HG03175 (cell line): ENCODE measurements around the gene NTN3.
"Not testable (repeated sequence)": the region's sequence is repeated elsewhere in the genome, so short reads cannot be mapped to it uniquely, and the experiment has no call there.

ENCODE experiments used
- ATAC-seq: cut with Tn5 transposase; IDR thresholded peaks from one replicate; pipeline ENCODE4 v1.9.1; 2021; ENCODE audit warnings: mild to moderate bottlenecking, moderate library complexity; ENCODE audit not compliant: unreplicated experiment

The NTN3 gene

GRCh38 chr16:2471016-2471652, at the start of gene NTN3:
NTN3 (plus strand) TSS chr16:2471297; CDS start chr16:2471702, 405 bp downstream.
- no peak for ATAC-seq

- no peak for ATAC-seq
Measured at GRCh38 chr16:2422123-2422867, 48.8 kb upstream of the NTN3 start.

GRCh38 chr16:2424061-2425007, 46.8 kb upstream of the NTN3 start:
- no peak for ATAC-seq

- no peak for ATAC-seq
Measured at GRCh38 chr16:2425008-2425518, 46.0 kb upstream of the NTN3 start.

DNA sequence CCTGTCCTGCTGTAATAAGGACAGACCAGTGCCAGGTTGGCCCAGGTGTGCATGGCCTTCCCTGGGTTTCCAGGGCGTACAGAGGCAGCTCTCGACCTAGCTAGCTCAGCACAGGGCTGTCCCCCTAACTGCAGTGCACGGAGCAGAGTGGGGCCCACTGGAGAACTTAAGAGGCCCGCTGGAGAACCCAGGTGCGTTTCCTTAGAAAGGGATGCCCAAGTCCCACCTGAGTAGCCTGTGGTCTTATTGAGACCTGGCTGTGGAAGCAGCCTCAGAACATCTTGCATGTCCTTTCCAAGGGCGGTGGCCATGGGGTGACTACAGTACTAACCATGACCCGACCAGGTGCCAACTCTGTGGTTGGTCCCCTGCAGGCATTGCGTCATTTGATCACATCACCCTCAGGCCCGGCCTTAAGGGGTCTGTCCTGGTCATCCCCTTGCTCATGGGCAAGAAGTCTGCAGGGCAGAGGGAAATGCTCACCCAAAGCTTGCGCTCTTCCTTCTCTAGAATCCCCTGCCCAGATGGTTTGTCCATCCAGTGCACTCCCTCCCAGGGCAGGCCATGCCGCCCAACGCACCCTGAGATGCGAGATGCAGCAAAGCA, 45.2 kb upstream of the NTN3 start:
- ATAC-seq: no peak

DNA sequence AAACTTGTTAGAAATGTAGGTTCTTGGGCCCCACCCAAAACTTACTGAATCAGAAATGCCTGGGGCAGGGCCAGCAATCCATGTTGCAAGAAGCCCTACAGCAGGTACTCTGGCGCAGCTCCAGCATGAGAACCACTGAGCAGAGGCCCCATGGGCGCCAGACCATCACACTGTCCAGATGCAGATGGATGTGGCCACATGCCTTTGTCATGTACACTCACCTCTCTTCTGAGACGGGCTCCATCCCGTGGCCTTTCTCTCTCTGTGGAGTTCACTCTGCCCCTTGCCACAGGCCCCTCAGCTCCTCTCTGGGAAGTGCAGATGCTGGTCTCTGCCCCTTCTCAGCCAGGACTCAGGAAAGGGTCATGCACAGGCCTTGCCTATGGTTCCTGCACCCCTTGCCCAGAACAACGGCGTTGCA, 44.1 kb upstream of the NTN3 start:
- no peak for ATAC-seq

GRCh38 chr16:2427526-2427925, 43.6 kb upstream of the NTN3 start:
- ATAC-seq: no peak

DNA sequence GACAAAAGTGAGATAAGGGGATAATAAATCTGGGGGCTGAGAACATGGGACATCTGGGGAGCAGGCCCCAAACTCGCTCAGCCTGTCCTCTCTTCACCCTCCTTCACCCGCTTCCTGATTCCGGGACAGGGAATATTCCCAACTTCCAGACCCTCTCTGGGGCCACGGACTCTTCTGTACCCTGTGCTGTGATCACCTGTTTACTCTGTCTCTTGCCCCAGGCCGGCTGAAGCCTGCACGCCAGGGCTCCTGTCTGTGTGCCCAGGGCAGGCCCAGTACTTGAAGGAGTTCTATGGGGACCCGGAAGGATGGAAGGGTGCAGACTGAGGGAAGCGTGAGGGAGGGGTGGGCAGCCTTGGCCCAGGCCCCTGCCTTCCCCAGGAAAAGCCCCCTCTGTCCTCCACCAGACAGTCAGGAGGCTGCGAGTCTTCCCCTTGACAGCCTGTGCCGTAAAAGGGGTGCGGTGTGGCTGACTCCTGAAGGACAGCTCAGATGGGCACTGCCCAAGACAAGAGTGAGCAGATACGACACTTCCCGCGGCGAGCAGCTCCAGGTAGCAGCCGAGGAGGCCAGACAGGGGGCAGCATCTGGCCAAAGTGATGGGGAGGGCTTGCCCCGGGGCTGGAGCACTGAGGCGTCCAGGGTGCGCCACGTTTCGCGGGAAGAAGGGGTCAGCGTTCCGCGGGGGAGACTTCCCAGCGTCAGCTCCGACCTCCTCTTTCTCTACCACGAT, 42.9 kb upstream of the NTN3 start:
- ATAC-seq: no peak

DNA sequence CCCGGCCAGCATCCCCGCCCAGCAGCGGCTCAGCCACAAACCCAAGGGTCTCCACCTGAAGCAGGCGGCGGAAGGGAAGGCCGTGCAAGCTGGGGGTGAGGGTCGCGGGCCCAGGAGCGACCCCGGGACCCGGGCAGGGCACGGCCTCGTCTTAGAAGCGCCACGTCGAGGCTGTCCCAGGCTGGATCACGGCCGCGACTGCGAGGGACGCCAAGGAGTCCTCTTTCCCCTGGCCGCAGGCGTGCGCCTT, 42.4 kb upstream of the NTN3 start:
- peak; percentile 25 for ATAC-seq

- peak; percentile 83 for ATAC-seq
Measured at GRCh38 chr16:2429034-2429770, 41.9 kb upstream of the NTN3 start, which contains the start of gene CCNF. CCNF (plus strand) TSS chr16:2429447; CDS start chr16:2429482, 35 bp downstream.

- peak; percentile 16 for ATAC-seq
Measured at GRCh38 chr16:2429771-2430663, 41.1 kb upstream of the NTN3 start.

DNA sequence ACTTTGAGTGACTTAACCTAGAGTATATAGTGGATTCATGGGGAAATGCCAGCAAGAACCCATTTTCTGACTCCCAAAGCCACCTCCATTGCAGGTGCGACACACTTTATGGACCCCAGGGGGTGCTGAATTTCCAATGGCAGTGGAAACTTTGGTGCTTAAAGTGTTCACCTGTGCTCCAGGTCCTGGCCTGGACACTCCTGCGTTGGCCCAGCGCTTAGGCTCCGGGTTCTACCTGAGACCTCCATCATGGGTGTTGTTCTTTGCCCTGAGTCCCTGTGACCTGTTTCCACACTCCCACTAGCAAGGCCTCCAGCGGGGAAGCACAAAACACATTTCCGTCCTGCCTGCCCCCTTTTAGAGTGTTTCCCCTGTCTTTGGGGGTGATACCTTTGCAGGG, 38.8 kb upstream of the NTN3 start:
- ATAC-seq: no peak

DNA sequence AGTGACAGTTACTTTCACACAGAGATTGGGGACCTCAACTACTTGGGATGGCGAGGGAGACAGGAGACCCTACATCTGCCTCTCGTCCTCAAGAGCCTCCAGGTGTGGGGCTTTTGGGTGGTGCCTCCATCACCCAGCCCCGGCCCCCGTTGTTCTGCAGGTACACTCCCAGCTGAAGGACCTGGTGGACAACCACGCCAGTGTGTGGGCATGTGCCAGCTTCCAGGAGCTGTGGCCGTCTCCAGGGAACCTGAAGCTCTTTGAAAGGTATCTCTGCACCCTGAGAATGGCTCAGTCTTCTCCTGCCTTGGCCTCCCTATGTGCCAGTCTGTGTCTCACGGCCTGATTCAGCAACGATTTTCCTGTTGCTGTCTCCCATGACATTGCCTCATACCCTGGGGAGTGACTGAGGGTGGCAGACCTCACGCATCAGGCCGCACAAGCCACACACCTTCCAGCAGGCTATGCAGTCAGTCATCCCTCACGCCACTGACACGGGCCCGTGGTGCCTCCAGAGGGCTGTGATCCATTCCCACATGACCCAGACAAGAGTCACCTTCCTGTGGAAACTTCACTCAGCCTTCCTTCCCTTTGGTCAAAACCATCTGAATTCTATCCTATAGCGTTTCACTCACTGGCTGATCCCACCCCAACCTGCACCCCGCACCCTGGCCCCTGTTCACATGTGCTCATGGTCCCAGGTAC, 38.1 kb upstream of the NTN3 start:
- ATAC-seq: no peak

DNA sequence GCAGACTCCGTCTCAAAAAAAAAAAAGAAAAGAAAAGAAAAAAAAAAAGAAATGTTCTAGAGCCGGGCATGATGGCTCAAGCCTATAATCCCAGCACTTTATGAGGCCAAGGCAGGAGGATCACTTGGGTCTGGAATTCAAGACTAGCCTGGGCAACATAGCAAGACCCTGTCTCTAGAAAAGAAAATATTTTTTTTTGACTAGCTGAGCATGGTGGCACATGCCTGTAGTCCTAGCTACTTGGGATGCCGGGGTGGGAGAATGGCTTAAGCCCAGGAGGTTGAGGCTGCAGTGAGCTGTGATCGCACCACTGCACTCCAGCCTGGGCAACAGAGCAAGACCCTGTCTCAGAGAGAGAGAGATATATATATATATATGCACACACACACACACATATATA, 35.9 kb upstream of the NTN3 start:
- not testable (repeated sequence) for ATAC-seq

DNA sequence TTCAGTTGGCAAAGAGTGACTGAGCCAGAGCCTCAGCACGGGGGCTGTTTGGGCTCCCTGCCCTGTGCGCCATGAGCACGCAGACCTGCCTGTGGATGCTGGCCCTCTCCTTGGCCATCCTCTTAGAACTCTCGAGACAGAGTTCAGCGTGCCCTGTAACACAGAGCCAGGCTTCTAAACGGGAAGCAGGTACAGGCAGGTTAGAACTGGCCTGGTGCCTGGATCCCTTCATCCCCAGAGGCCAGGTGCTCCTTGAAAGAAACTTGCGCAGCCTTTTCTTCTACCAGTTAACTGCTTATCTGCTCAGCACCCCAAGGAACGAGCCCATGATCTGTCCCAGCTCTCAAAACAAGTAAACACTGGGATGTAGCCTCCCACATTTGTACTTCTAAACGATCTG, 35.0 kb upstream of the NTN3 start:
- no peak for ATAC-seq

GRCh38 chr16:2437032-2437790, 33.9 kb upstream of the NTN3 start:
- ATAC-seq: no peak

DNA sequence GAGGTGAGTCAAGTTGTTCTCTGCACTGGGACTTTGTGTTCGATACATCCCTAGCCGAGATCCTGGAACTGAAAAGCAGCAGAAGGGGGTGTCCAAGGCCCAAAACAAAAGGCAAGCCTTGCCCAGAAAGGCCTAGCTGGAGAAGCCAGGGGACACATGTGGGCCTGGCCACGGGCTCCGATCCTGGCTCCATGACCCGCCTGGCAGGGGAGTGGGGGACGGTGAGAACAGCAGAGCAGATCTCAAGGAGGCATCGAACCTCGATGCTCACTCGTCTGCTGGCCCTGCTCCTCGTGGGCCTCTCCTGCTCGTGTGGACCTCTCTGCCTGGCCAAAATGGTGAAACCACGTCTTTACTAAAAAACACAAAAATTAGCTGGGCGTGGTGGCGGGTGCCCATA, 33.0 kb upstream of the NTN3 start:
- no peak for ATAC-seq
